Cardiac muscle cell (in vitro differentiated cells and primary cell): ENCODE data around the gene PIN1. TPM values are rescaled to one million over a fixed set of nuclear protein-coding genes. Genes with fewer than 3 reads are reported as not detected.
"Not testable (repeated sequence)": the region's sequence is repeated elsewhere in the genome, so short reads cannot be mapped to it uniquely, and the experiment has no call there.

ENCODE experiments used
- DNase-seq, 2 donors: peaks; one replicate each; pipeline versions ENCODE4 v3.0.0 to v3.0.0-alpha.2; 2010 to 2017; ENCODE audit warnings: low read depth in 1 of 2, low spot score in 1 of 2
- H3K27ac ChIP-seq: fragments of 200-600 bp; sonication (generic); 2 replicates; pipeline ENCODE4 v1.5.1; 2016
- H3K27me3 ChIP-seq: fragments of 200-600 bp; sonication (generic); 2 replicates; pipeline ENCODE4 v1.6.0; 2016; ENCODE audit warnings: control low read depth
- H3K36me3 ChIP-seq: fragments of 200-600 bp; sonication (generic); 2 replicates; pipeline ENCODE4 v1.5.1; 2016; ENCODE audit warnings: control low read depth
- H3K4me1 ChIP-seq: fragments of 200-600 bp; sonication (generic); 2 replicates; pipeline ENCODE4 v1.8.1; 2017; ENCODE audit warnings: low read depth, mild to moderate bottlenecking, mixed run types
- H3K4me3 ChIP-seq: fragments of 200-600 bp; sonication (generic); 2 replicates; pipeline ENCODE4 v1.5.1; 2016; ENCODE audit warnings: mild to moderate bottlenecking
- H3K9me3 ChIP-seq: fragments of 200-600 bp; sonication (generic); 2 replicates; pipeline ENCODE4 v1.5.1; 2017; ENCODE audit warnings: low read depth, mild to moderate bottlenecking, control low read depth
- polyA plus RNA-seq: library from polyadenylated mRNA; unstranded; fragments of >200 nt; fragmentation: Nextera tagmentation; extraction: Ambion mirVana; gene quantifications from 2 replicates; pipeline ENCODE4 v1.2.1, GENCODE V29; 2016
- total RNA-seq: library from RNA; depleted of rRNA; stranded (reverse); fragments of >200 nt; gene quantifications from 2 replicates; pipeline ENCODE4 v1.2.3, GENCODE V29; 2016
- TF ChIP-seq, protein P1 (sequence below): IDR thresholded peaks from 2 replicates; pipeline ENCODE4 v1.5.1; 2012; ENCODE audit warnings: low read depth, mild to moderate bottlenecking, low read length

Gene PIN1
- total and polyA plus RNA-seq, 2 experiments from 2014 or later: 221 to 309 TPM

DNA sequence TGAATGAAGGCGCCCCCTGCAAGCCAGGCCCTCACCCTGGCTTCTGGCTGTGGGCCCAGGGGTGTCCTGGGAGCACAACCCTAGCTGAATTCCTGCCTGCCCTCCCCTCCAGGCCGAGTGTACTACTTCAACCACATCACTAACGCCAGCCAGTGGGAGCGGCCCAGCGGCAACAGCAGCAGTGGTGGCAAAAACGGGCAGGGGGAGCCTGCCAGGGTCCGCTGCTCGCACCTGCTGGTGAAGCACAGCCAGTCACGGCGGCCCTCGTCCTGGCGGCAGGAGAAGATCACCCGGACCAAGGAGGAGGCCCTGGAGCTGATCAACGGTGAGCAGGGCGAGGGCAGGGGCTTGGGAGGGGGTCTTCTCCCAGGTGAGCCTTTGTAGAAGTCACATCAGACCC lies 3.2 kb downstream of the PIN1 start:
- DNase-seq: no peak
- Histone ChIP-seq H3K4me1 (no peaks in the 10 kb centered on the region), H3K27me3 (no peaks in the 10 kb centered on the region), H3K4me3 (no peak overlapping the region), H3K27ac (no peak overlapping the region), H3K9me3 (no peaks in the 10 kb centered on the region), H3K36me3 (peaks cover 19% of the 10 kb centered on the region)
- TF ChIP-seq, protein P1, sequence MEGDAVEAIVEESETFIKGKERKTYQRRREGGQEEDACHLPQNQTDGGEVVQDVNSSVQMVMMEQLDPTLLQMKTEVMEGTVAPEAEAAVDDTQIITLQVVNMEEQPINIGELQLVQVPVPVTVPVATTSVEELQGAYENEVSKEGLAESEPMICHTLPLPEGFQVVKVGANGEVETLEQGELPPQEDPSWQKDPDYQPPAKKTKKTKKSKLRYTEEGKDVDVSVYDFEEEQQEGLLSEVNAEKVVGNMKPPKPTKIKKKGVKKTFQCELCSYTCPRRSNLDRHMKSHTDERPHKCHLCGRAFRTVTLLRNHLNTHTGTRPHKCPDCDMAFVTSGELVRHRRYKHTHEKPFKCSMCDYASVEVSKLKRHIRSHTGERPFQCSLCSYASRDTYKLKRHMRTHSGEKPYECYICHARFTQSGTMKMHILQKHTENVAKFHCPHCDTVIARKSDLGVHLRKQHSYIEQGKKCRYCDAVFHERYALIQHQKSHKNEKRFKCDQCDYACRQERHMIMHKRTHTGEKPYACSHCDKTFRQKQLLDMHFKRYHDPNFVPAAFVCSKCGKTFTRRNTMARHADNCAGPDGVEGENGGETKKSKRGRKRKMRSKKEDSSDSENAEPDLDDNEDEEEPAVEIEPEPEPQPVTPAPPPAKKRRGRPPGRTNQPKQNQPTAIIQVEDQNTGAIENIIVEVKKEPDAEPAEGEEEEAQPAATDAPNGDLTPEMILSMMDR: no peak

DNA sequence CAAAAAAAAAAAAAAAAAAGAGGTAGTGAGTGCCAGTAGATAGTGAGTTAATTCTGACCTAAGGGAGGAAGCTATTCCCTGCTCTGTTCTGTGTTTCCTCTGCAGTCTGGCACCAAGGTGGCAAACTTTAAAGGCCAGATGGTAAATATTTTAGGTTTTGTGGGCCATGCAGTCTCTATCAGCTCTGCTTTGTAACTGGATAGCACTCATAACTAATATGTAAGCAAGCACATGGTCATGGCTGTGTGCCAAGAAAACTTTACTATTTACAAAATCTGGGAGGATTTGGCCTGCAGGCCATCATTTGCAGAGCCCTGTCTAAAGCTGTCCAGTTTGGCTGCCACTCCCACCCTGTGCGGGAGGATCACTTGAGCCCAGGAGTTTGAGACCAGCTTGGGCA lies 4.3 kb downstream of the PIN1 start:
- Histone ChIP-seq H3K4me1 (no peaks in the 10 kb centered on the region), H3K4me3 (no peak overlapping the region), H3K36me3 (peaks cover 25% of the 10 kb centered on the region), H3K27ac (no peak overlapping the region), H3K9me3 (no peaks in the 10 kb centered on the region), H3K27me3 (no peaks in the 10 kb centered on the region)
- TF ChIP-seq, protein P1: no peak
- DNase-seq: peak in 1 of 2 donors; percentile 19

- H3K36me3 ChIP-seq: peaks cover 26% of the 10 kb centered on the region
These were observed 7.9 kb downstream of the PIN1 start for GRCh38 chr19:9842834-9843625.

DNA sequence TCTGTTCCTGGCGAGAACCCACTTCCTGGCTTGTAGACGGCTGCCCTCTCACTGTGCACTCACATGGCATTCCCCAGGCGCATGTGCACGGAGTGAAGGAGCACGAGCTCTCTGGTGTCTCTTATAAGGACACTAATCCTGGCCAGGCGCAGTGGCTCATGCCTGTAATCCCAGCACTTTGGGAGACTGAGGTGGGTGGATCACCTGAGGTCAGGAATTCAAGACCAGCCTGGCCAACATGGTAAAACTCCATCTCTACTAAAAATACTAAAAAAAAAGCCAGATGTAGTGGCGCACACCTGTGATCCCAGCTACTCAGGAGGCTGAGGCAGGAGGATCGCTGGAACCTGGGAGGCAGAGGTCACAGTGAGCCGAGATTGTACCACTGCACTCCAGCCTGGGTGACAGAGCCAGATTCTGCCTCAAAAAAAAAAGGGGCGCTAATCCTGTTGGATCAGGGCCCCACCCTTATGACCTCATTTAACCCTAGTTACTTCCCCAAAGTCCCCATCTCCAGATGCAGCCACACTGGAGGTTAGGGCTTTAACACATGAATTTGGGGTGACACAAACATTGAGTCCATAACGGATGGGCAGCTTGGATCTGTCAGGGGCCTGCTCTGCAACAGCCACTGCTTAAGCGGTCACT lies 8.6 kb downstream of the PIN1 start:
- not testable (repeated sequence) for H3K9me3 ChIP-seq, DNase-seq, H3K27ac ChIP-seq, H3K27me3 ChIP-seq, H3K4me3 ChIP-seq, H3K4me1 ChIP-seq
- peaks cover 26% of the 10 kb centered on the region for H3K36me3 ChIP-seq

More at GRCh38 chr19:9842834-9843625, 7.9 kb downstream of the PIN1 start:
- Histone ChIP-seq H3K9me3 (no peaks in the 10 kb centered on the region), H3K27me3 (no peaks in the 10 kb centered on the region), H3K27ac (no peak overlapping the region), H3K4me1 (no peaks in the 10 kb centered on the region), H3K4me3 (no peak overlapping the region)
- no peak for DNase-seq
- TF ChIP-seq, protein P1: no peak

GRCh38 chr19:9847087-9847671 lies 12.1 kb downstream of the PIN1 start:
- no peaks in the 10 kb centered on the region for H3K4me1 ChIP-seq
- DNase-seq: peak in 1 of 2 donors; percentile 92
- TF ChIP-seq, protein P1: peak; percentile 73
- H3K4me3 ChIP-seq: no peak overlapping the region
- H3K27ac ChIP-seq: no peak overlapping the region
- H3K27me3 ChIP-seq: no peaks in the 10 kb centered on the region
- peaks cover 7% of the 10 kb centered on the region for H3K36me3 ChIP-seq
- H3K9me3 ChIP-seq: no peaks in the 10 kb centered on the region

- no peak overlapping the region for H3K4me3 ChIP-seq
- H3K4me1 ChIP-seq: no peaks in the 10 kb centered on the region
- DNase-seq: peak in 1 of 2 donors; percentile 35
- no peaks in the 10 kb centered on the region for H3K27me3 ChIP-seq
- peaks cover 7% of the 10 kb centered on the region for H3K36me3 ChIP-seq
- H3K9me3 ChIP-seq: no peaks in the 10 kb centered on the region
- no peak overlapping the region for H3K27ac ChIP-seq
- TF ChIP-seq, protein P1: peak; percentile 40
These were observed 12.9 kb downstream of the PIN1 start for GRCh38 chr19:9848060-9848459.
